Measurements from ENCODE around the gene ATP5ME. TPM values are rescaled to one million over a fixed set of nuclear protein-coding genes. Genes with fewer than 3 reads are reported as not detected.
A peak's percentile ranks its signal among the peaks of the same experiment; 100 is the strongest.
"Not testable (repeated sequence)": the region's sequence is repeated elsewhere in the genome, so short reads cannot be mapped to it uniquely, and the experiment has no call there.

Gene ATP5ME
- total and polyA plus RNA-seq, 11 donors = 210 to 2,413 (median 800) TPM

GRCh38 chr4:671769-672168 is 2.3 kb downstream of the ATP5ME start:
- no peak for ATAC-seq
- intact Hi-C loops (cut with DNase I) = loop anchor here in 4 of 10 donors (5.0 to 10.0 kb wide), 3 partner anchors 197 to 429 kb away; no protein-coding TSS in a partner anchor
- H3K9me3 ChIP-seq = no peaks in the 10 kb centered on the region
- peaks cover 0 to 30% (median 26%) of the 10 kb centered on the region in 9 donors for H3K36me3 ChIP-seq
- no peaks in the 10 kb centered on the region for H3K27me3 ChIP-seq
- no peak for DNase-seq
- H3K27ac ChIP-seq = no peak overlapping the region
- H3K4me3 ChIP-seq = no peak overlapping the region
- 89 to 100% (median 92%) methylated on average over 3 of the region's 3 CpGs for WGBS, 4 donors
- TF ChIP-seq POLR2A (IDR thresholded peaks at IDR 0.05) (no peak), CTCF (IDR thresholded peaks at IDR 0.05) (no peak)
- H3K4me1 ChIP-seq = peaks cover 6 to 30% (median 17%) of the 10 kb centered on the region in 12 donors

- H3K4me3 ChIP-seq, H3K27ac ChIP-seq, H3K27me3 ChIP-seq, ATAC-seq, H3K9me3 ChIP-seq: not testable (repeated sequence)
- Histone ChIP-seq H3K4me1 (peaks cover under 1 to 14% (median 12%) of the 10 kb centered on the region in 12 donors), H3K36me3 (peaks cover 0 to 30% (median 26%) of the 10 kb centered on the region in 9 donors)
- DNase-seq = peak in 1 of 5 donors; percentile 8
- intact Hi-C loops (cut with DNase I) = loop anchor here in 4 of 10 donors (5.0 to 10.0 kb wide), 3 partner anchors 195 to 428 kb away; no protein-coding TSS in a partner anchor
- 93 to 95% (median 94%) methylated on average over 11 of the region's 11 CpGs for WGBS, 4 donors
Measured at GRCh38 chr4:669806-670559, 4.1 kb downstream of the ATP5ME start.

GRCh38 chr4:668219-668618 is 5.9 kb downstream of the ATP5ME start:
- H3K4me1 ChIP-seq = peaks cover 0 to 16% (median 8%) of the 10 kb centered on the region in 12 donors
- 82 to 92% (median 90%) methylated on average over 6 of the region's 6 CpGs for WGBS, 4 donors
- H3K4me3 ChIP-seq; H3K27ac ChIP-seq; H3K9me3 ChIP-seq; ATAC-seq; intact Hi-C loops (cut with DNase I): not testable (repeated sequence)
- peak in 2 of 5 donors; percentile 2 to 11 for DNase-seq
- H3K27me3 ChIP-seq = peaks cover 0 to 10% (median 0%) of the 10 kb centered on the region in 9 donors
- peaks cover 0 to 30% (median 25%) of the 10 kb centered on the region in 9 donors for H3K36me3 ChIP-seq

GRCh38 chr4:667545-667925 is 6.5 kb downstream of the ATP5ME start:
- no peak for TF ChIP-seq POLR2A (IDR thresholded peaks at IDR 0.05)
- no peak for TF ChIP-seq CTCF (IDR thresholded peaks at IDR 0.05)
- Histone ChIP-seq H3K4me1 (peaks cover 0 to 15% (median 3%) of the 10 kb centered on the region in 12 donors), H3K27me3 (peaks cover 0 to 16% (median 0%) of the 10 kb centered on the region in 9 donors), H3K9me3 (no peaks in the 10 kb centered on the region), H3K4me3 (no peak overlapping the region), H3K36me3 (peaks cover 0 to 24% (median 20%) of the 10 kb centered on the region in 9 donors), H3K27ac (no peak overlapping the region)
- ATAC-seq = no peak
- WGBS, 4 donors = 56 to 66% (median 59%) methylated on average over 10 of the region's 10 CpGs
- intact Hi-C loops (cut with DNase I) = no loop called here
- no peak for DNase-seq

GRCh38 chr4:666822-667544 is 7.1 kb downstream of the ATP5ME start:
- intact Hi-C loops (cut with DNase I) = no loop called here
- DNase-seq (peak in 3 of 5 donors; percentile 23 to 51 (median 30)), ATAC-seq (no peak)

More at GRCh38 chr4:666822-667544, 7.1 kb downstream of the ATP5ME start:
- 82 to 89% (median 87%) methylated on average over 13 to 28 of the region's 28 CpGs for WGBS, 4 donors
- peaks cover 0 to 18% (median 15%) of the 10 kb centered on the region in 9 donors for H3K36me3 ChIP-seq
- H3K27me3 ChIP-seq = peaks cover 0 to 16% (median 0%) of the 10 kb centered on the region in 9 donors
- no peak overlapping the region for H3K4me3 ChIP-seq
- H3K27ac ChIP-seq = no peak overlapping the region
- H3K9me3 ChIP-seq = no peaks in the 10 kb centered on the region
- H3K4me1 ChIP-seq = peaks cover 0 to 15% (median 3%) of the 10 kb centered on the region in 12 donors
- TF ChIP-seq POLR2A (IDR thresholded peaks at IDR 0.05) (no peak), CTCF (IDR thresholded peaks at IDR 0.05) (no peak)

Measured in heart left ventricle (tissue), 16 donors.